GM19463 (cell line): ENCODE data around the gene TEDC1.

Experiments
- ATAC-seq: cut with Tn5 transposase; IDR thresholded peaks from one replicate; pipeline ENCODE4 v1.9.1; 2021; ENCODE audit warnings: mild to moderate bottlenecking, moderate library complexity; ENCODE audit not compliant: unreplicated experiment

TEDC1 gene

DNA sequence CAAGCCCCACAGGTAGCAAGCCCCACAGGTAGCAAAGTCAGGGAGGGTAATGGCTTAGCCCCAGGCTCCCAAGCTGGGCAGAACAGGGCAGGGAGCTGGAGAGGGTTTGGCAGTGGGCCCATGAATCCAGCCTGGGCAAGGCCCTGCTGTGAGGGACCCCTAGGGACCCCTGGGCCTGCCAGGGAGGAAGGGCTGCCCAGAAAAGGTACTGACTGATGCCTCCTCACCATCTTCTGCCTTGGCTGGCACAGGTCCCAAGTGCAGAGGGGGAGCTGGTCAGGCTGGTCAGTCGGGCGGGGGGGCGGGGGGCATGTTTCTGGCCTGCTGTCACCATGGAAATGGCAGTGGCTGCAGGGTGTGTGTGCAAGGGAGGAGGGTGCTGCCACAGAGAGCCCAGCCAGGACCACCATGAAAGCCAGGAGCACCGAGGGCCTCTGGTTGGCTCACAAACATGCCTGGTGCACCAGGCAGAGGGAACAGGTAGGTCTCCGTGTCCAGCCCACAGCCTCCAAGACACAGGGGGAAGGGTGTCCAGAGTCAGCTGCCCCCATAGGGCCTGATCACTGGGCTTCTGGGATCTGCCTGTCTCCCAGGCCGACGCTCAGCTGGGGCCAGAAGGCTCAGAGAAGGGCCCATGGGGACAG is 17.9 kb upstream of the TEDC1 start:
- no peak for ATAC-seq

DNA sequence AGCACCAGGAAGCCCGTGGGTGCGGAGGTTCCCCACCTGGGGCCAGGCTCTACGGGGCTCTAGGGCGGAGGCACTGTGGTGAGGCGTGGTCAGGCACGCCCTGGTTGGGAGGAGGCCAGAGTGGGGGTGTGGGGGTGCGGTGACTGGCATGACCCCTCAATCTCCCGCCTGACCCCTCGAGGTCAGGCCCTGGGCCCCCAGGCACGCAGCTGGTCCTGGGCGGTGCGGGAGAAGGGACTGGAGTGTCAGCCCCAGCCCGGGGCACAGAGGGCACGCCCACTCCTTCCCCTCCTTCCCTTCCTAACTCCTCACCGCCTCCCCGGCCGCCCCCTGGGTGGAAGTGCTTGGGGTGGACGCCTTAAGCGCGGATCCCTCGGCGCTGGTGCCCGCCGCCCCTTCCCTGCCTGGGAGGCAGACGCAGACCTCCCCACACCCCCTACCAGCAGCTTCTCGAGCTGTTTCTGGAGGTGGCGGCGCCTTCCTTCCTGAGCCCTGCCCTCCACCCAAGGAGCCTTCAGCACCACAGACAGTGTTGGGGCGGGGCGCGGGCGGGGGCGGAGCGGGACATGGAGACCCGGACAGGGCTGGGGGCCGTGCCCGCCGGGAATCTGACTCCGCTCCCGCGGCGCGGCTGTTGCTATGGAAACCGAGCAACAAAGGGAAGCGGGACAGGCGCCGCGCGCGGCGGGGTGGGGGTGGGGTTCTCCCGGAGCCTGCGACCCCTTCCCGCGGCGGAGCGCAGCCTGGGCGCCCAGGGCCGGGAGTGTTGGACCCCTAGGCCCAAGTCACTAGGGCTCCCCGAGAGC is 17.2 kb upstream of the TEDC1 start:
- ATAC-seq, result no peak

DNA sequence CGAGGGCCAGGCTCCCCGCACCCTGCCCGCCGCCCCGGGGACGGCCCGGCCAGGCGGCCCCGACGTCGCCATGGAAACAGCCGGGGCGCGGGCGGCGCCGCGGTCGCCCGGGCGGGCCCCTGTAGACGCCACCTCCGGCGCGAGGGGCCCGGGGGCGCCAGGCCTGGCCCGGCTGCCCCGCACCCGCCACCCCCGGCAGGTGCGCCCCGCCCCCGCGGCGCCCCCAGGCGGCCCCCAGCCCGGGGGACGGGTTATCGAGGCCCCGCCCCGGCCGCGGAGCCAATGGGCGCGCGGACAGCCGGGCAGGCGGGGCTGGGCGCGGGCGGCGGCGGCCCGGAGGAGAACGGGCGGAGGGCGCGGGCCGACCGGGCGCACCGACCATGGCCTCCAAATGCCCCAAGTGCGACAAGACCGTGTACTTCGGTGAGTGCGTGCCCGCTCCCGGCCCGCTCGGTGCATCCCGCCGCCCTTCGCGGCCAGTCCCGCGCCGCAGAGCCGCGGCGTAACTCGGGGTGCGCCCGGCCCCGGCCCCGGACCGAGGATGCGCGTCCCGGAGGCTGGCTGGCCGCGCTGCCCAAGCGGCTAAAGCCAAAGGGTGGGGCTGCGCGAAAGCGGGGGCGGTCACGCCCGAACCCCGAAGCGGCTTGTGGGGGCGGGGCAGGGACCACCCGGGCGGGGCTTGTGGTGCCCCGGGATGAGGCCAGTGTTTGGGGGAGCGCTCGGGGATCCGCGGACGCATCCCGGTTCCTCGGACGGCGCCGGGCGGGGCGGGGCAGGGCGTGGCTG is 16.4 kb upstream of the TEDC1 start, which contains the start of gene CRIP2:
CRIP2 (plus strand) TSS at position 339 of the 786 bp plus-strand sequence; CDS start at position 381, 42 bp downstream.
- no peak for ATAC-seq

DNA sequence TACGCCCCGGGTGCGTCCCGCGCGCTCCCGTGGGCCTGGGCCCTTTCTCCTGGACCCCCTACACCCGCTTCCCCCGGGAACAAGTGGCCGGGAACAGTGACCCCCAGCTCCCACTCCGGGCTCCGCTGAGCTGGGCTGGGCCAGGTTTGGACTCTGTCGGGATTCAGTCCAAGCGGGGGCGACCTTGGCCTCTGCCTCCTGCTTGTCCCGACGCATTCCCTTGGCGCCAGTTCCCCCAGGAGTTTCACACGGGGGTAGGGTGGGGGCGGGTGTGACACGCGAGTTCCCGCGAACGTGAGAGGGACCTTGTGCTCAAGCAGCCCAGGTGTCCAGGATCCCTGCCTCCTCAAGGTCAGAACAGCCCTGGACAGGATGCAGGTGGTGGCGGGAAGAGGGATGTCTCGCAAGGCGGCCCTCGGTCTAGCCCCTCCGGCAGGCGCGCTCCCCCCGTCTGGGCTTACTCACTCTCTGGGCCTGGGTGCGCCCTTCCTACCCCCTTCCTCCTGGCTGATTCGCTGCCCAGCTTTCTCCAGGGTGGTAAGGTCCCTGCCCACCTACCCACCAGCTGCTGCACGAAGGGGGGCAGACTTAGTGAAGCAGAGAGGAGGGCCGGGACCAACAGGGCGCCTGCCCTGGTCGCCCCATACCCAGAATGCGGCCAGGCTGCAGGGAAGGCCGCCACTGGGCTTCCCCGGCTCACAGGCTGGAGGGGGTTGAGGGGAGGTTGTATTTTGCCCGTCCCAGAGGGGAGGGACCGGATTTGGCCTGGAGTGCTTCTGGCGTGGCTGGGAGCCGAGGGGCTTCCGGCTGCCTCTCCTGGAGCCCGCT is 15.6 kb upstream of the TEDC1 start:
- no peak for ATAC-seq

DNA sequence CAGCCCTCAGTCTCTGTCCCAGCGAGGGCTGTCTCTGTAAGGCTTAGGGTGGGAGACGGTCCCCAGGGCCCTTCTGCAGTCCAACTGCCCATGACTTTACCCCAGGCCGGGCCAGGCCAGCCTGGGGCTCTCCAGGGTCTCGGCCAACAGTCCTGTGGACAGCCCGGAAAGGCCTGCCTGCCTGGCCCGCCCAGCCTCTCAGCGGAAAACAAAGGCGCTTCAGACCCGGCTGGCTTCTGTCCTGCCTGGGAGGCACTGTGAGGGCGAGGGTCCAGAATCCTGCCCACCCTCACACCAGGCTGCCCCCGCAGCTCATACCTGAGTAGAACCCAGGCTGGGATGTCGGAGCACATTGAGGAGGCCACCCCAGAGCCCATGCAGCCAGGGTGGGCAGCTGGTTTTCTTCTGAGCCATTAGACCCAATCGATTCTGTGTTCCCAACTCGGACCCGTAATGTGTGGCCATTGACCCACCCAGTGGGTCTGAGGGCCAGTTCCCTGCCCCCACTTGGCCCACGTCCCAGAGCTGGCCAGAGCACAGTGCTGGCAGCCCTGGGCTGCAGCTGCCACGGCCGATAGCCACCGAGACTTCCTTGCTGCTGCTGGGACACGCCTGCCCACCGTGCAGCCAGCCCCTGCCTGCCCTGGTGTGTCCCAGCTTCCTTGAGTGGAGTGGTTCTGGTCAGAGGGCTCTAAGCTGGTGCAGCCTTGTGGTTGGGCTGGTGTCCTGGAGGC is 14.8 kb upstream of the TEDC1 start:
- ATAC-seq, result no peak

DNA sequence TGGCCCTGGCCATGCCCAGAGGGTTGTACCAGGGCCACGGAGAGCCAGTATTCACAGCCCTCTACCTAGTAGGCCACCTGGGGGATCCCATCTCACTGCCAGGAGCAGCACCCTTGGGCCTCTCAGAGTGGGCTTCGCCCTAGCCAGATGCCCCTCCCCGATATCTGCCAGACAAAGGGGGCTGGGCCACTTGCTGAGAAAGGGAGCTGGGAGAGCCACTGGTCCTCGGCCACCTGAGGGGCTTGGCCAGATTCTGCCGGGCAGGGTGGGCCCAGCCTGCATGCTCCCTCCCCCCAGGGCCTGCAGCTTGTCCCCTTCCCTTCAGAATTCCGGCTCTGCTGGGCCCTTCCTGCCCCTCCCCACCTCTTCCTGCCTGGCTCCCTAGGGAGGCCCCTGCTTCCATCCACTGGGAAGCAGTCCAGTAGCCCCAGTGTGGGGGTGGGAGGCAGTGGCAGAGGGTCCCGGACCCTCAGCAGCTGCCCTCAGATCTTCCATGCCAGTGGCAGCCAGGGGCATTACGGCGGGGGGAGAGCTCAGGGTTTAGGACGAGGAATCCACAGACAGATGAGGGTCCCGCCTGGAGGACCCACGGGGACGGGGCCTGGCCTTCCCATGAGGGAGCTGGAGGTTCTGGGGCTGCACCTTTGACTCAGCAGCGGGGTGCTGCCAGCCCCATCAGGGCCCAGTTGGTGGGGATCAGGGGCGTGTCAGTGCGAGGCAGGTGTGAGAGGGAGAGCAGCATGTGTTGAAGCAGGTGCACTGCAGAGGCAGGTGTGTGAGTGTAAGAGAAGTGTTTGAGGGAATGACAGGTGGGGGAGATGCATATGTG is 14.0 kb upstream of the TEDC1 start:
- no peak for ATAC-seq

DNA sequence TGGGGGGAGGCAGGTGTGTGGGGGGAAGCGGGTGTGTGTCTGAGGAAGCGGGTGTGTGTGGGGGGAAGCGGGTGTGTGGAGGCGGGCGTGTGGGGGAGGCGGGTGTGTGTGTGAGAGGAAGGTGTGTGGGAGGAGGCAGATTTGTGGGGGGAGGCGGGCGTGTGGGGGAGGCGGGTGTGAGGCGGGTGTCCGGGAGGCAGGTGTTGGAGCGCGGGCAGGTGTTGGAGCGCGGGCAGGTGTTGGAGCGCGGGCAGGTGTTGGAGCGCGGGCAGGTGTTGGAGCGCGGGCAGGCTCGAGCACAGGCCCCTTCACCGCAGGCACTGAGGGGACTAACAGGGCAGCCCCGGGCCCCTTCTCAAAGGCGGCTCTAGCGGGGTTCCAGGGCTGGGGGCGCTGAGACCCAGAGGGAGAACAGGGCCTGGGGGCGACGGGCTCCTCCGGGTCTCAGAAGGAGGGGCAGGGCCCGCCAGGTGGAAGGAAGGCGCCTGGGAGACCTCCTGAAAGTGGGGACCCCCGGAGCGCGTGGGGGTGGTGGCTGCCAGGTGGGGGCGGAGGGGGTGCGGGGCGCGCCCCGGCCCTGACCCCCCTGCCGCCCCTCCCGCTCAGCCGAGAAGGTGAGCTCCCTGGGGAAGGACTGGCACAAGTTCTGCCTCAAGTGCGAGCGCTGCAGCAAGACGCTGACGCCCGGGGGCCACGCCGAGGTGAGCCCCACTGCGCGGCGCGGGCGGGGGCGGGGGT is 13.2 kb upstream of the TEDC1 start:
- ATAC-seq, result no peak

DNA sequence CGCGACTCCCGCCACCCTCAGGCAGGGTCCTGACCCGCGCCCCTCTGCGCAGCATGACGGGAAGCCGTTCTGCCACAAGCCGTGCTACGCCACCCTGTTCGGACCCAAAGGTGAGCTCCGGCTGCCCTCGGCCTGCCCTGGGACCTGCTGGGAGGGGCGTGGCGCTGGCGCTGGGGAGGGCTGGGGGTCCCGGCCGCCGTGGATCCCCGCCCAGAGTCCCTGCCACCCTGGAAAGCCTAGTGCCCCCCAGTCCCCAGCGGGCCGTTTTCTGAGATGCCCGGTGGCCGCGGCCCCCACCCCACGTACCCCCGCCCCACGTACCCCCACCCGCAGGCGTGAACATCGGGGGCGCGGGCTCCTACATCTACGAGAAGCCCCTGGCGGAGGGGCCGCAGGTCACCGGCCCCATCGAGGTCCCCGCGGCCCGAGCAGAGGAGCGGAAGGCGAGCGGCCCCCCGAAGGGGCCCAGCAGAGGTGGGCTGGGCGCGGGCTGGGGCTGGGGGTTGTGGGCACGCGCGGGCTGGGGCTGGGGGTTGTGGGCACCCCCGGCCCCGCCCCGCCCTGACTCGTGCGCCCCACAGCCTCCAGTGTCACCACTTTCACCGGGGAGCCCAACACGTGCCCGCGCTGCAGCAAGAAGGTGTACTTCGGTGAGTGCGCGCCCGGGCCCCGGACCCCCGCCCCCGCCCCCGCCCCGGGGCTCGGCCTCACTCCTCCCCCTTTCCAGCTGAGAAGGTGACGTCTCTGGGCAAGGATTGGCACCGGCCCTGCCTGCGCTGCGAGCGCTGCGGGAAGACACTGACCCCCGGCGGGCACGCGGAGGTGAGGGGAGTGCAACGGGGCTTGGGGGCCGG is 12.4 kb upstream of the TEDC1 start:
- no peak for ATAC-seq

DNA sequence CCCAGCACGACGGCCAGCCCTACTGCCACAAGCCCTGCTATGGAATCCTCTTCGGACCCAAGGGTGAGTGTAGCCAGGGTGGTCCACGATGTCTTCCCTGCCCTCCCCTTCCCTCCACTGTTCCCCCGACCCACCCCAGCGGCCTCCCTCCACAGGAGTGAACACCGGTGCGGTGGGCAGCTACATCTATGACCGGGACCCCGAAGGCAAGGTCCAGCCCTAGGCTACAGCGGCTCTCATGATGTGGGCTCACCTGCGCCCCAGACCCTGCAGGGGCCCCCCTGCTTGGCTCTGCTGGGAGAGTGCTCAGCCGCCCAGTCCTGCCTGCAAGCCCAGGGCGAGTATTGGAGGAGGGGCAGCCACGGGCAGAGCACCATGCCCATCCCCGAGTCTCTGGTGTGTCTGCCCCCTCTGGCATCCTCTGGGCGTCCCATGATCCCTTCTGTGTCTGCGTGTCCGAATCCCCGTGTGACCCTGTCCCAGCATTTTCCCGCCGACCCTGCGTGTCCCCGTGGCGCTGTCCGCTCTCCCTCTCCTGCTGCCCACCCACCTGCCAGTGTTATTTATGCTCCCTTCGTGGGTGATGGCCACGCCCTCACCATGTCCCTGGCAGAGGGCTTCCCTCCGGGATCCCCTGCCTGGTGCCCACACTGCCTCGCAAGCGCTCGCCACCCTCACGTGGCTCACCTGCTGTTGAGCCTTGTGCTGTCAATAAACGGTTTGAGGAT is 11.5 kb upstream of the TEDC1 start:
- ATAC-seq, result no peak

DNA sequence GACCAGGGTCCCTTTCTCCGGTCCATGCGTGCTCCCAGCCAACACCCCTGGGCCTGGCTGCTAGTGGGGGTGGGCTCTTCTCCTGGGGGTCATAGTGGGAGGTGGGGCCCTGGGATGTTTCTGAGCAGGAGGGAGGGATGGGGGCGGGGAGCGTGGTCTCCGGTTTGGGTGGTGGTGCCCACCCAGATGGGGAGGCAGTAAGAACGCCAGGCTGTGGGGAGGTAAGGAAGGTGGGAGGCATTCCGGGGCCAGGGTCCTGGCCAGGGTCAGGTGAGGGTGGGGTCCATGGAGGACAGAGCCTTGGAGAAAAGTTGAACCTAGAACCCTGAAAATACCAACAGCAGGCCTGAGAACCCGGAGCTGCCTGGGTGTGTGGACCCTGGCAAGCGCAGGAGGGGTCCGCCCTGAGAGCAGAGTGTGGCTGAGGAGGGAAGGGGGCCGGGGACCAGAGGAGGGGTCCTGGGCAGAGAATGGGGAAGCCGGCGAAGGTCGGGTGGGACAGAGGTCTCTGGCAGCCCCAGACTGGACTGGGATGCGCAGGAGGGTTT is 10.8 kb upstream of the TEDC1 start:
- ATAC-seq, result no peak

DNA sequence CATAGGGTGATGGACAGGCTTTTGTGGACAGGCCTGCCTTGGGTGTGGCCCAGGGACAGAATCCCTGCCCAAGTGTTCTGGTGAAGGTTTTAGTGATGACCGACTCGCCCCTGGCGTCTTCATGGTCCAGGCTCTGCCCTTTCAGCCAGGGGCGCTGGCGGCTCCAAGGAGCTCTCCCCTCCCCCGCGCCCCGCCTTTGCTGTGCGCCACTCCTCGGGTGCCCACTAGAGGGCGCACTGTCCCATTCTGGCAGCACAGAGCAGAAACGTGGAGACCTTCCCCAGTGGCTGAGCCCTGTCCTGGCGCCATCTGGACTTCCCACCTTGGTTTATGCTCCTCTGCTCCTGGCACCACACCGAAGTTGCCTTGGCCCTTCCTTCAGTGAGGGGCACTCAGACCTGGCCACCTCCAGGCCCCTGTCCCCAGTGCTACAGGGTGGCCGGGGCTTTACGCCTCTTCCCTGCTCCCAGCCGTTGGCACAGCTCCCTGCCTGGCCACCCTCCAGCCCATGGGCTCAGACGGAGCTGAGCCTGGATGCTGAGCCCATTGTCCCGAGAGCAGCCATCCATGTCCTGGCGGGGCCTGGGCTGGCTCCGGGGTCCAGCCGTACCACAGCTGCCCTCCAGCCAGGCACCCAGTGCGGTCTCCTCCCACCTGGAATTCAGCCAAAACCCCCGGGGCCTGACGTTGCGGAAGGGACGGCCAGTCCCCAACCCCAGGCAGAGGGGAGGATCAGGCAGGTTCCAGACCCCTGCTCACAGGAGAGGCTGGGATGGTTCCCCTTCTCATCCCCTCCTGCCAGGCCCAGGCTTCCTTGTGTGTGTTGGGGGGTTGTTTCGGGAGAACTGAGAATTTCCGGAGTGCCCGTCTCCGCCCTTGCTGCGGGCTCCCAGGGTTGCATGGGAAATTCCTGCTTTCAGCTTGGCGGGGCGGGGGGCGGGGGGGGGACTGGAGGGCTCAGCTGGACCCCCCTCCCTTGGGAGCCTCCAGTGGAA is 9.9 kb upstream of the TEDC1 start:
- peak; percentile 59 for ATAC-seq

DNA sequence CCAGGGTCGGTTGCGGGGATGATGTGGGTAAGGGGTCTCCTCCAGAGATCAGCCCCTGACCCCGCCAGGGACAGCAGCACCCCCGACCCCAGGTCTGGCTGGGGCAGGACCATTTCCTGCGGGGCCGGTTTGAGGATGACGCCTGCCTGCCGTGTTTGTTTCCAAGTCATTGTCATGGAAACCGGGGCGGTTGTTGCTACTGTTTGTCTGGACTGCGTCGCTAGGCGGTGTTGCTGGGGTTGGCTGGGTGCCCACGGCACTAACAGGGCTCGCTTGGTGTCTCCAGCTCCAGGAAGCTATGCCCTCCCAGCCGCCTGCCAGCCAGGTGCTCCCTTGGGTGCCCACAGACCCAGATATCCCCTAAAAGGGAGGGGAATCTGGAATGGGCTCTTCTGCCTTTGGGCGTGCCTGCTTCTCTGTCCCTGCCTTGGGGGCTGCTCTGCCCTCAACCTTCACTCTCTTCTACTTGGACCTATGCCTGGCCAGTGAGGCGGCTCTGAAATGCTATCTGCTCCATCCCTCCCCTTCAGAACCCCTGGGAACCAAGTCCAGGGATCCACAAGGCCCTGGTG is 9.1 kb upstream of the TEDC1 start:
- peak; percentile 52 for ATAC-seq

DNA sequence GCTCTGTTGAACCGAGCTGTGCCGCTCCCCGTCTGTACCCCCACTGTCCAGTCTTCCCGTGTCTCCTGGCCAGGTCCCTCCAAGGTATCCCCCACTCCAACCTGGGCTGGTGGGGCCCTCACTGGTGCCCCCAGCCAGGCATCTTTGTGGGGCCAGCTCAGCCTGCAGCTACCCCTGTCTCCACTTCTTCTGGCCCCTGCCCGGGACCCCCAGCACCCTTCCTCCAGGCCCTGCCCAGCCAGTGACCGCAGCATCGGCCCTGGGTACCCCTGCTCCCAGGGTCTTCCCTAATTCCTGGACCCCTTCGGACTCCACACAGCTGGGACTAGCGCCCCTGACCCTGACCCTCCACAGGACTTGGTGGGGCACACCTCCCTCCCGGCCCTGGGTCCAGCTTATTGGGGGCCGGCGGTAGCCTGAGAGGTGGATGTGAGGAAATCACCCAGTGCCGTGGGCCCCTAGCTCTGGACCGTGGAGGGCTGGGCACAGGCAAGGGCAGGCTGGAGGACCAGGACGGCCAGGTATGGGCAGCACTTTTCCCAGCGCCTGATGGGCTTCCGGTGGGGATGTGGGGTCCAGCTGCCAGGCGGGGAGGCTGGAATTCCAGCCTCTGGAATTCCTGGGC is 8.4 kb upstream of the TEDC1 start:
- ATAC-seq, result no peak

DNA sequence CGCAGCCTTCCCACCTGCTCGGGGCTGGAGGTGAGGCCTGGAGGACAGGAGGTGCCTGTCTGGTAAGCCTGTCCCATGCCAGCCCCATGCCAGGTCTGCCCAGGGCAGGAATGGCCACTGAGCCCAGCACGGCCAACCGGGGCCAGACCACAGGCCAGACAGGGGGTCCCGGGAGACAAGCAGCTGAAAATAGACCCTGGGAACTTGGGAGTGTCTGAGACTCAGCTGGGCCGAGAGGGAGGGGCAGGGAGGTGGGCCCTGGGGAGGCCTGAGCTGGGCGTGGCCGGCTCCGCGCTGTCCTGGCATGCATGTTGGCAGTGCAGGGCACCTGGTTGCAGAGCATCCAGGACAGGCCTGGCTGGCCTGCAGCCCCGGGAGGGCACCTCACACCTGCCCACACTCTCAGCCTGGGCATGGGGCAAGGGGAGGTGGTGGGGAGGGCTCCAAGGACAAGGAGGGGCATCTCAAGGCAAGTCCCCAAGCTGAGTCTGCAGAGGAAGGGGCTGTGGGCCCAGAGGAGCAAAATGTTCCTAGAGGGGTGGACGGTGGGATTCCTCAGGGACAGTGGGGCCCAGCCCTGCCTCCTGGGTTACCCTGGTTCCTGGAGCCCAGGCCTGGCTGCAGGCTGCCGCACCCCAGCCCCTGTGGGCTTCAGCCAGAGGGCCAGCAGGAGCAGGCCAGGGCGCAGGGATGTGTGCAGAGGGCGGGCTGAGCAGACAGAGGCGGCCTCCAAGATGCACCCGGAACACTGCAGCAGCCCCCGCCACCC is 7.6 kb upstream of the TEDC1 start:
- ATAC-seq, result no peak
